HG03097 (cell line): ENCODE measurements around the gene MYPN.
A peak's percentile ranks its signal among the peaks of the same experiment; 100 is the strongest.
"Not testable (repeated sequence)": the region's sequence is repeated elsewhere in the genome, so short reads cannot be mapped to it uniquely, and the experiment has no call there.

Experiments used
- ATAC-seq: cut with Tn5 transposase; IDR thresholded peaks from one replicate; pipeline ENCODE4 v1.9.1; 2021; ENCODE audit not compliant: unreplicated experiment, low FRiP score

MYPN gene

DNA sequence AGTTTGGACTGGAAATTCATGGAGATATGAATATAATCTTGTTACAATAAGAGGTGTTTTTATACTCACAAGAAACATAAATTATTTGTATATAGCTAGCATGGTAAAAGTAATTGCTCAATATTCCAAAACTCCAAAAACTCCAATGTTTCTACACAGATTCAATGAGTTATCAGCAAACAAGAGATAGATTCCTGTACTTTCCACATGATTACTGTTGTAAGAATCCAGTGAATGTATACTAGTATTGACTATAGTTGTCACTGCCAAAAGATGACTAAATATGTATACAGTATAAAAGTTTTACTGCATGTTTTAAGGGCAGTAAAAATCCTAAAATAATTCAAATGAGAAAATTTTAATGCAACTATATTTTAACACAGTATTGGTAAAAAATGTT lies 111.9 kb downstream of the MYPN start:
- ATAC-seq: no peak

DNA sequence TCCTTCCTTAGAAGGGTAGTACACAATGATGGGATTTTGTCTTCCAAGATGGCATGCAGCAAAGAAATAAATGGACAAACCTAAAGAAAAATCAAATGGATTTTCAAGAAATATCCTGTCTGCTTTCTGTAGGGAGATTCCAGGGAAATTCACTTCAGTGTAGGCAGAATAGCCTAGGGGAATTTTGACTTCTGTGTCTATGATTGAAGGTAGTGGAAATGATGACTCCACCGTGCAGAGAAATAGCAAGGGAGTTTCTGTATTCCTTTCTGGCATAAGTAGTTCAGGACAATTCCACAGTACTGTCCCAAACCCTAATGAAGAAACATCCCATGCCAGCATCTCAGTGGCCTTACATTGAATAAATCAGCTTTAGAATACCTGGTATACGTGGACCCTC lies 113.1 kb downstream of the MYPN start:
- ATAC-seq: no peak

DNA sequence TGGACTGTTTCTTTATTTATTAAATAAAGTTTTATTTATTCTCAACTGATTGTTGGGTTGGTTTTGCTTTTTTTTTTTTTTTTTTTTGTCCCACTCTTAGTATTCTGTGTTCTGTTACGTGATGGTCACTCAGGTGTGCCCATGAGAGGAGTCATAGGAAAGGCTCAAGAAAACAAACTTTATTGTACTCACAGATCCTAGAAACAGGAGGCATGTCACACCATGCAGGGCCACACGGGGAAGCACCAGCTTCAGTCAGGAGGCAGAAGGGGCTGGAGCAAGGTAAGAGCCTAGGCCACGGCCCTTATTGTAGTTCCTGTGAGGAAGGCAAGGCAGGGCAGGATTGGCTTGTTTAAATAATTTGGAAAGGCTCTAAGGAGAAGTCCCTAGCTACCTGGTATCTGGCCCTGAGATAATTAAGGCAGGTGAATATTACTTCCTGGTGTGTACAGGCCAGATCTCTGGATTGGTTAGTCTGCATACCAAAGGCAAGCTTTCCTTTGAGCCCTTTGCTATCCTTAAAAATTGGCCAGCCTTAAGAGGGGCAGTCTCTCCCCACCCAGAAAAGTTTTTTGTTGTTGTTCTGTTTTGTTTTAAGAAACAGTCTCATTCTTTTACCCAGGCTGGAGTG lies 114.4 kb downstream of the MYPN start:
- no peak for ATAC-seq

GRCh38 chr10:68224810-68225209 lies 115.5 kb downstream of the MYPN start:
- ATAC-seq: no peak

- ATAC-seq: no peak
These were observed 121.0 kb downstream of the MYPN start for GRCh38 chr10:68230268-68230667.

GRCh38 chr10:68231106-68231816 lies 122.0 kb downstream of the MYPN start:
- ATAC-seq: peak; percentile 83

- no peak for ATAC-seq
These were observed 122.5 kb downstream of the MYPN start, which contains the start of gene ATOH7 for GRCh38 chr10:68231817-68232251. Gene ATOH7, minus strand, starts transcription at chr10:68232113. Its CDS starts 436 bp downstream, at chr10:68231677.

GRCh38 chr10:68233046-68233445 lies 123.8 kb downstream of the MYPN start:
- no peak for ATAC-seq

- no peak for ATAC-seq
These were observed 125.8 kb downstream of the MYPN start for GRCh38 chr10:68235111-68235510.

- ATAC-seq: no peak
These were observed 126.3 kb downstream of the MYPN start for GRCh38 chr10:68235581-68235980.

GRCh38 chr10:68237173-68237572 lies 127.9 kb downstream of the MYPN start:
- ATAC-seq: no peak

DNA sequence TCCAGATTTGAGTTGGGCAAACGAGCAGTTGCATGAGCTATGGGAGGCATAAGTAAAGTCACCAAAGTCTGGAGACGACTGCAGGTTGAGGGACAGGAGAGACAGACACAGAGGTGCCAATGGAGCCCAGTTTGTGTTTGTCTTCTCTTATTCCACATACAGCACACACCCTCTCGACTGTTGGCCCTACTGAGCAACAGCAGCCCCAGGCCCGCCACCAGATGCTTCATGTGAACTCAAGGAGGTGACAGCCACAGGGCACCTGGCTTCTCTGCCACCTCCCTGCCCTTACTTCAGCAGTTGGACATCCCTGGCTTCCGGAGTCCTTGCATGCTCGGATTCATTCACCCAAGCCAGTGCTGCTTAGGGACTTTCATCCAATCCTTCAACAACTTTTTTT lies 129.1 kb downstream of the MYPN start:
- no peak for ATAC-seq

DNA sequence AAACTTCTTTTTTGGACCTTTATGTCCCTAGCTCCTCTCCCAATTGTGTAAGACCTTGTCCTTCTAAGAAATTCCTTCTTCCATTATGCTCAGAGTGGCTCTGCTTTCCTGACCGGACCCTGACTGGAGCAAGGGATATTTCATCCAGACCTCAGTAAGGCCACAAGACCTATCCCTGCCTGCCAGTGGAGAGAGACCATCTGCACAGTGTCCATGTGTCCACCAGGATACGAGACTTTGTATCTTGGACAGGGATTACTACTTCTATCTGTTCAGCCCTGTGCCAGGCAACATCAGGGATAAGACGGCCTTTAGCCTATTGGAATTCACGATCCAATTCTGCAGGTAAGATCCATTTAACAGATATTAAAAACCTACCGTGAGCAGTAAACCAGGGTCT lies 129.8 kb downstream of the MYPN start:
- no peak for ATAC-seq

- ATAC-seq: no peak
These were observed 130.4 kb downstream of the MYPN start for GRCh38 chr10:68239596-68240150.

GRCh38 chr10:68242051-68242450 lies 132.8 kb downstream of the MYPN start:
- ATAC-seq: no peak

GRCh38 chr10:68246397-68246796 lies 137.1 kb downstream of the MYPN start:
- not testable (repeated sequence) for ATAC-seq

GRCh38 chr10:68247931-68248330 lies 138.6 kb downstream of the MYPN start:
- no peak for ATAC-seq

- no peak for ATAC-seq
These were observed 140.0 kb downstream of the MYPN start for GRCh38 chr10:68249297-68249696.

DNA sequence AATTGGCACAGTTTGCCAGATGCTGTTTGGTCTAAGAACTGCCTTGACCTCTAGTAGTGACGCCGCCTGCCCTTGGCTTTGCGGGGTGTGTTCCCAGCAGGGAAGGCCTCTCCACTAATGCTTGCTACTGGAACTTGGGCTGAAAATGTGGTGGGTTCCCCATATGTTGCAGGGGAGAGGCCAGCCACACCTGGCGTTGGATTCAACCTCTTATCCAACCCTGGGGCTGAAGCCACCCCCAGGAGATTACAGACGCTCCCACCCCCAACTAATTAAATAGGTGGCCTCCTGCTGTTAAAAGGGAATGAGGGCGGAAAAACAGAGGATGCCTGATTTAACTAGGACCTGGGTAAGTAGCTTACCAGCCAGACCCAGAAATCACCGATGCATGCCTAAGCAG lies 141.9 kb downstream of the MYPN start:
- ATAC-seq: no peak

- no peak for ATAC-seq
These were observed 142.6 kb downstream of the MYPN start for GRCh38 chr10:68251625-68252495.

DNA sequence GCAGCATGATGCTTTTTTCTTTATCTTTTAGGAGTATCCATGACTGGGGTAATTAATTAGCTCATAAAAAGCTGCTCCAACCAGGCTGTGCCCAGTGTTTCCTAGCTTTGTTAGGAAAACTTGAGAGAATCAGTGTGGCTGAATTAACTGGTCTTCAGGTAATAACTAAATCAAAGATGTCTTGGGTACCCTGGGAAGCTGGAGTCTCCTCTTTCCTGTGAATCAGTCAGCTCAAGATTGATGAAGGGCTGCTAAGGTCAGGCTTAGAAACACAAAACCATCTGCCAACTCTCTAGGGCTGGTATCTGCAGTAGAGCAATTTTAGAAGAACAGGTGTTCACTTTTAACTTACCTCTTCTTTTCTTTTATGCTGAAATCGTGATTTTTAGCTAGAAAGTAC lies 144.1 kb downstream of the MYPN start:
- ATAC-seq: no peak
